Left renal cortex interstitium (tissue), 4 donors: ENCODE measurements around the gene MRPL11. TPM values are rescaled to one million over a fixed set of nuclear protein-coding genes. Genes with fewer than 3 reads are reported as not detected.

ENCODE experiments used
- DNase-seq, 4 donors: peaks; one replicate each; pipeline ENCODE4 v3.0.0-alpha.2; 2013; ENCODE audit warnings: low read depth in 4 of 4, low spot score in 2 of 4, missing footprints in 1 of 4
- polyA plus RNA-seq, 4 donors: library from polyadenylated mRNA; unstranded; fragments of 120-200 nt; gene quantifications; one replicate each; pipeline ENCODE4 v1.2.1, GENCODE V29; 2013; ENCODE audit not compliant: insufficient read length in 4 of 4

The MRPL11 gene
- polyA plus RNA-seq = 10 to 100 TPM; 67.7 to 87.7 (median 78.9) TPM

DNA sequence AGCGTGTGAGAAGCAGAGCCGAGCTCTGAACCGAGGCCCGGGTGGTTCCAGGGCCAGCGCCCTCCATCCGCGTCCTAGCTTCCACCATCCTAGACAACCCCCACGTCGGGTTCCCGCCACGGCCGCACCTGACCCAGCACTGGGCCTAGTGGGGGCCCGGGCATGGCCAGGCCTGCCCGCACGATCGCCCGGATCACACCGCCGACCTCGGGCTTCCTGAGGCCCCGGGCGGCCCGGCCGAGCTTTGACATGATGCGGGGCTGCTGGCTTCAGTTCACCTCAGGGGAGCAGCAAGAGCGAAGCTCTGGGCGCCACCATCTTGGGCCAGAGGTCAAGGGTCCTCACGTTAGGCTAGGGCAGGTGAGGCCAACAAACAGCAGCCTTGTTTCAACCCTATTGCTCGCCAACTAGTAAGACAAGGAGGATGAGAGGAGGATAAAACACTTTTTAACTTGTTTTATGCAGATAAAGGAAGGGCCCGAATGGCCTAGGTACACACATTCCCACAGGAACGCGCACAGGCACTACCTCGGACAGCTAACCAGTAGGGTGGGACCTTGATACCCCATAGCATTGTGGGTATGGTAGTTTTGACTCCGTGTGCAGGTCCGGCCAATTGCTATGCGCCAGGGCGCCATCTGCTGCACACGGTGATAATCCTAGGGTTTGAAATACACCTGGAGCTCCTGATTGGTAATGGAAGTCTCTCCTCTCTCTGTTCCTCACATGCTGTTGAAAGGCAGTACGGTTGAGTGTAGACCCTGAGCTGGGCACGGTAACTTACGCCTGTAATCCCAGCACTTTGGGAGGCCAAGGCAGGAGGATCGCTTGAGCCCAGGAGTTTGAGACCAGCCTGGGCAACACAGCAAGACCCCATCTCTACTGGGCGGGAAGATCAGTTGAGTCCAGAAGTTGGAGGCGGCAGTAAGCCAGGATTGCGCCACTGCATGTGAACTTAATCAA, at the start of gene MRPL11:
Gene MRPL11 (minus strand): TSS at position 345 of the 963 bp plus-strand sequence. CDS start 94 bp downstream, at position 251.
- peak; percentile 85 to 97 (median 92) for DNase-seq

DNA sequence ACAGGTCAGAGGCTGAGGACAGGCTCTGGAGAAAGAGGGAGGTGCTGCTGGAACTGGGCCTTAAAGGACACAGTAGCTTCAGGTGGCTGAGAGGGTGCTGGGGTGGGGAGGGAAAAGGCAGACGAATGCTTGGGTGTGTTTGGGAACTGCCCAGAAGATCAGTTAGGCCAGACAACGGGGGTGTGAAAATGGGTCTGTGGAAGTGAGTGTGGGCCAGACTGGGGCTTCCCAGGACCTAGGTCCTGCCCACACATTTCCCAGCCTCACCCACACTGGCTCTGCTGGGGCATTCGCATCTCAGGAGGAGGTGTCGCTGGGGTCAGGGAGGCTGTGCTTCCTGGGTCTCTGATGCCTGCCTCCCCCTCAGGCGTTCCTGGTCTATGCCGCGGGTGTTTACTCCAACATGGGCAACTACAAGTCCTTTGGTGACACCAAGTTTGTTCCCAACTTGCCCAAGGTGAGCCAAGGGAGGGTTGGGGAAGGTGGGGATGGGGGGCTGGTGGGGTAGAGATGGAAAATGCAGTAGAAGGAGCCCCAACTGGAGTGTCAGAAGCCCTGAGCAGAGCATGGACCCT, 46.2 kb upstream of the MRPL11 start:
- DNase-seq = no peak

DNA sequence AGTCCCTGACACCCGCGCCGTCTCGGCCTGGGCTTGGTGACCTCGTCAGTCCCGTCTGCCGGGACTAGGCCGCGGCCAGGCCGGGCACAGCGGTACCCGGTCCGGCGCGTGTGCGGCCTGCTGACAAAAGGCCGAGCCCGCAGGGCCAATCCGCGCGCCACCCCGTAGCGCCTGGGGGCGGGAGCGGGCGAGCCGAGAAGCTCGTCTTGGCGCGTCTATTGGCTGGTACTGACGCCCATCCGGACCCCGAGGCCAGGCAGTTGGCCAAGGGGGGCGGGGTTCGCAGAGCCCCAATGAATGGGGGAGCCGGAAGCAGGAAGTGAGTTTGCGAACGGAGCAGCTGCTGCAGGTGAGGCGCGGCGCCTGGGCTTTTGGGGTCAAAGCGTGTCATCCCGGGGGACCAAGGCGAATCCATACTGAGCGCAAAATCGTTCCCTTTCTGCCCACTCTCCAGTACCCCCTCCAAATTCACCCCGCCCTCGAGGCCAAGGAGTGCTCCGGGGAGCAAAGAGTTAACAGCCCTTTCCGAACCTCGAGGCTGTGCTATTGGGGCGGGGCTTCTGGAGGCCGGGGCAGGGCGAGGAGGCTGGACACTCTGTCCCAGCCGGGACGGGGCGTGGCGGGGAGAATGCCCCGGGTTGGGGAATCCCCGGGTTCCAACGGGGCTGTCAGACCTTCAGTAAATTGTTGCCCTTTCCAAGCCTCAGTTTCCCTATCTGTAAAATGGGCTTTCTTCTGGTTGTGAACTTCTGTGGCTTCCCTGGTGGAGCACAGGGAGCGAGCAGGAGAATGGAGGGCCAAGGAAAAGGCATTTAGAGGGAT, 41.7 kb upstream of the MRPL11 start, which contains the start of gene DPP3:
Gene DPP3 (plus strand): TSS at position 318 of the 822 bp plus-strand sequence. CDS start 1,767 bp downstream, outside the sequence.
- DNase-seq = peak; percentile 79 to 91 (median 86)

DNA sequence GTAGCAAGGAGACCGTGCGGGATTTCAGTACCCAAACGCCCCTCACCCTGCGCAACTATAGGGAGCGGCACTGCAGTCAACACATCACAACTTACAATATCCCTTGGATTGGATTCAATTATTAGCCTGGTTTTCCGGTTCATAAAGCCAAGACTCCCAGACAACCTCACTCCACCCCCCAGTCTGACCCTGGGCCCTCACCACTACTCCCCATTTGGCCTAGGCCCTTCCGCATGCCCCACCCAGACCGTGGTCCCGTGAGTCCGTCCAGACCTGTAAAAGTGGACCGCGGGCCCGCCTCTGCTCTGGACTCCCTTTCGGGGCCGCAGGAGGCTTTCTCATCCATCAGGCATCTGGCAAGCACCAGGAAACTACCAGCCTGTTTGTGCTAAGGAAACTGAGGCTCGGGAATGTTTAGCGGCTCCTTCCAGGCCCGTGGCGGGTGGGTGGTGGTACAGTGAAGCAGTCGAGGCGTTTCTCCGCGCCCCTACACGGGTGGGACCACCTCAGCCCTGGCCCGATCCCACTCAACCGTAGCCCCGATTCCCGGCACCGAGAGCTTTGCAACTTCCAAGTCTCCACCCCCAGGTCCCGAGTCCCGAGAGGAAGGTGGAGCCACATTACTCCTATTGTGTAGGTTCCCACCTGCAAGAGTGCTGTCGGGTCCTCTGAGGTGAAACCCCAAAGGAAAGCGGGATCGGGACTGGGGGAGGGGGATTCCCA, 40.9 kb upstream of the MRPL11 start:
- DNase-seq = peak in 1 of 4 donors; percentile 47

DNA sequence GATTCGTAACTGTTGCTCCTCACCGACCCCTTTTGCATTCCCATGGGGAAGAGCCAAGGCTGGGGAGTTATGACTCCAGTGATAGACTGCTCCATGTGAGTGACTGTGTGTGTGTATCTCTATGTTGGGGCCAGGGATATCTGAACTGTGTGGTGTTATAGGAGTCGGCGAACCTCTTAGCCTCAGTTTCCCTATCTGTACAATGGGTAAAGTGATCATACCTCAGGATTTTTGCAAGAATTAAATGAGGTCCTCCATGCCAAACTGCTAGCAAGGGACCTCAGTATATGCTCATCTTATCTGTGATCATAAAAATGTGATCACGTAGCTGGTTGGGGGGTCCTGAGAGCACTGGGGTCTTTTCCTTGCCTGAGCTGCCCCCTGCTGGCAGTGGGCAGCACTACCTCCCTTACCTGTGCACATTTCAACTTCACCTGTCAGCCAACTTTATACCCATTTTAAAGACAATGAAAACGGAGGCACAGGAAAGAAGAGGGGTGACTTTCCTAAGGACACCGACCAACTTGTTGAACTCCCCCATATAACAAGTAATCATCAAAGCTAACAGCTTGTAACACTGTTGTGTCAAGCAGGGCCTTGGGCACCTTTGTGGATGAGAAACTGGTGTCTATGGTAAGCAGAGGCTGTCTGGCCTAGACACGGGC, 40.2 kb upstream of the MRPL11 start:
- DNase-seq = peak in 1 of 4 donors; percentile 10

DNA sequence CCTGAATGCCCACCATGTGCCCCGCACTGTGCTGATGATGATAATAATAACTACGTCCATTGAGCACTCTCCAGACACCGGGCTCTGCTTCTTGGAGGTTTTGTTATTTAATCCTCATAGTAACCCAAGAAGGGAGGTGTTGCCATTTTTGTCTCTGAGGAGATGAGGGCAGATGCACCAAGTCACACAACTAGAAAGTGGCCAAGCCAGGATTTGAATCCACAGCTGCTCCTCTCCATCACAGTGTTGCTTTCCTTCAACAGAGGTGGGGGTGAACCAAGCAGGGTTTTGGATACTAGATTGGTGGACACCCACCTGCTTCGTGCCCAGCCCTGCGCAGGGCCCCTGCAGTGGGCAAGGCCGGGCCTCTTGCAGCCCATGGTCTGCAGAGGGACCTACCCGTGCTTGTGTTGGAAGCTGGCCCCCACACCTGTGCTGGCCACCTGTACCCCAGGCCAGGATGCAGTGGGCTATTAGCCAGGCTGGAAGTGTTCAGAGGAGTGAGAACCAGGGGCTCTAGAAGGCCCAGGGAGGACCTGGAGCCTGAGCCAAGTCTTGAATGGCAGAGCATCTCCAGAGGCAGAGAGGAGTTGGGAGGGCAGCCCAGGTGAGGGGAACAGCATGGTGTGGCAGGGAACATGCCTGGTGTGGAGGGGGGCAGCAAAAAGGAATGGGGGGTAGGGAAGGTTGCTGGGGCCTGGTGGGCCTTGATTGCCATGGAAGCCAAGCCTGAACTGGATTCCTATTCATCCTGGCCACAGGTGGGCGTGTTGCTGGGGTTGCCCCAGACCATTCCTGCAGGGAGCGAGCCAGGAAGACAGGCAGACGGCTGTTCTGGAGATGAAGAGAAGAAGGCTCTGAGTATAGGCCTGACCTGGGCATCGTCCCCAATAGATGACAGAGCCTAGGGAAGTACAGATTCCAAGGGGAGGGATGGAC, 38.9 kb upstream of the MRPL11 start:
- DNase-seq = no peak

DNA sequence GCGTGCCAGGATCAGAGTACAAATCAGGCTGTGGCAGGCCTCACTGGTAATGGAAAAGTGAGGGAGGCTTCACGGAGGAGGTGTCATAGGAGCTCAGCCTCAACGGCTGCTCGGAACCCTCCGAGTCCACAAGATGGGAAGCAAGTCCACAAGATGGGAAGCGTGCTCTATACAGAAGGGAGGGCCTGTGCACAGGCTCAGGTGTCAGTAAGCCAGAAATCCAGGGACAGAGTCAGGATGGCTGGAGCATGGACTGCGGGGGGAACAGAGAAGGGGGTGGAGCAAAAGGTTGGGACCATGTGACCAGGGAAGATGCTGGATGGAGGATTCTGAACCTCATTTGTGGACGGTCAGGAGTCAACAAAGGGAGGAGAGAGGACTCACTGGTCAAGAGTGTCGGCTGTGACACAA, 38.2 kb upstream of the MRPL11 start:
- no peak for DNase-seq

DNA sequence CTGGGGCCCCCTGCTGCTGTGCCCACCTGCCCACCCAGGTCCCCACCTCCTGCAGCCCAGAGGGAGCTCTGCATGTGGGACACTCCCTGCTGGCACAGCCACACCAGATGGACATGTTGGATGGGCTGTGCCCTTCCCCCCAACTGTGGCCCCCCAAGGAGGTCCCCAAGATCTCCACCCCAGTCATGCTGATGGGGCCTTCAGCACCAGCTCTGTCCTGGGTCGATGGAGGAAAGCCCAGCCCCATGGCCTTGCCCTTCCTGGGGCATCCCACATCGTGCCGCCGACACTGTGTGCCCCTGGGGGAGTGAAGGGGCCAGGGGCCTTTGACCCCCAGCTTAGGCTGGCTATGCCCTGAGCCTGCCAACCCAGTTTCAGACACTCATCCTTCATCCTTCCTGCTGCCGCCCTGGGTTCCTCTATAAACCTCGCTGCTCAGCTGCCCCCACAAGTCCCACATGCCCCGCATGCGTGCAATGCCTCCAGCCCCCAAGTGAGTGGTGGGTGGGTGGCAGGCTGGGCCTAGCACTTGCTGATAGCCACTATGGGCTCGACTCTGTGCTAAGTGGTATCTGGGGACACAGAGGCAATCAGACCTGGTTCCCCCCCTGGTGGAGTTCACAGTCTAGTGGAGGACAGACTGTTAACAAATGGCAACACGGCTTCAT, 37.7 kb upstream of the MRPL11 start:
- no peak for DNase-seq

DNA sequence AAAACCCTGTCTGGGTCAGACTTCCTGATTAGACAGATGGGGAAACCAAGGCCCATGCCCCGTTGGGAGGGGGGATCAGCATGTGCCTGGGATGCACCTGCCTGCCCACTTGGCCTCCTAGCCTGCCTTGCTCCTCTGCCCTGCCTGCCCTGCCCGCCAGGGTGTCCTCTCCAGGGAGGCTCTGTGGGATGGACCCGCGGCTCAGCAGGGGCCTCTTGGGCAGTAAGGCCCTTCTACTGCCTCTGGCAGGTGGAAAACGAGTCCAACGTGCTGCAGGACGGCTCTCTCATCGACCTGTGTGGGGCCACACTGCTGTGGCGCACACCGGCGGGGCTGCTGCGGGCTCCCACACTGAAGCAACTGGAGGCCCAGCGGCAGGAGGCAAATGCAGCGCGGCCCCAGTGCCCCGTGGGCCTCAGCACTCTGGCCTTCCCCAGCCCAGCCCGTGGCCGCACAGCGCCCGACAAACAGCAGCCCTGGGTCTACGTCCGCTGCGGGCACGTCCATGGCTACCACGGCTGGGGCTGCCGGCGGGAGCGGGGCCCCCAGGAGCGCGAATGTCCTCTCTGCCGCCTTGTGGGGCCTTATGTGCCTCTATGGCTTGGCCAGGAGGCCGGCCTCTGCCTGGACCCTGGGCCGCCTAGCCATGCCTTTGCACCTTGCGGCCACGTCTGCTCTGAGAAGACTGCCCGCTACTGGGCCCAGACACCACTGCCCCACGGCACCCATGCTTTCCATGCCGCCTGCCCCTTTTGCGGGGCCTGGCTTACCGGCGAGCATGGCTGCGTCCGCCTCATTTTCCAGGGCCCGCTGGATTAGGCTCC, 36.9 kb upstream of the MRPL11 start:
- DNase-seq = no peak

DNA sequence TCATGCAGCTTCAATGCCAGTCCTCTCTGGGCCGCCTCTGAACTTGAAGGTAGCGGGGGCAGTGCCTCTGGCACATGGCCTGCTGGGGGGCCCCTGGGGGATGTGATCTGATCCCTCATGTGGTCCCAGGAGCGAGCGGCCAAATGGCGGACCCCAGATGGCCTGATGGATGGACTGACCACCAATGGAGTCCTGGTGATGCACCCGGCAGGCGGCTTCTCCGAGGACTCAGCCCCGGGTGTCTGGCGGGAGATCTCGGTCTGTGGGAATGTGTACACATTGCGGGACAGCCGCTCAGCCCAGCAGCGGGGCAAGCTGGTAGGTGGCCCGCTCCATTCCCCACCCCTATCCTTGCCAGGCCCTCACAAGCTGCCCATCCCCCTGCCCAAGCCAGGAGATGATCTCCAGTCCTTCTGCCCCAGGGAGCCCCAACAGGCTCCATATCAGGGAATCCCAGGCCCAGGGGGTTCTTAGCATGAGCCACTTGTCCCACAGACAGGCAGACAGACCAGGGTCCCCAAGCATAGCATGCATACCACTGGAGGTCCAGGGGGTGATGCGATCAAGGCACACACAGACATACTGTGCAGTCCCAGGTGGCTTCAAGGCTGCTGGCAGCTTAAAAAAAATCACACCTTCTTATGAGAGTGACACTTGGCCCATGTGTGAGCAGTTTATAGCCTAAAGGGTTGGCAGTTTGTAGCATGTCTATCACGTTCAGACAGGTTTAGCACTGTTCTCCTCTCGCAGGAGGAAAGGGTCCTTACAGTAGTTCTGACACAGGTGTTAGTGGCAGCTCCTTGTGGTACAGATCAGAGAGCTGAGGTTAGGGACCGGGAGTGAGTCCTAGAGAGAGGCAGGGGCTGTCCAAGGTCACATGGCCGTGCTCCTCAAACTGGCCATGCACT, 35.2 kb upstream of the MRPL11 start:
- no peak for DNase-seq

DNA sequence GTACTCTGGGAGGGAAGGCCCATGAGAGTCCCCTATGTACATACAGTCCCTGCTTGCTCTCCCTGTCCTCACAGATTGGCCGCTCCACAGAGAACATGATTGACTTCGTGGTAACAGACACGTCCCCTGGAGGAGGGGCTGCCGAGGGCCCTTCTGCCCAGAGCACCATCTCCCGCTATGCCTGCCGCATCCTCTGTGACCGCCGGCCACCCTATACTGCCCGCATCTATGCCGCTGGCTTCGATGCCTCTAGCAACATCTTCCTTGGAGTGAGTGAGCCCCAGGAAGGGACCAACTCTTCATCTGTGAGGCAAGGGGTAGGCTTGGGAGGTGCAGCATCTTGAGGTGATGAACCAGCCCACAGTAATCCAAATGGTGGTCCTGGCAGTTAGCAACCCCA, 34.5 kb upstream of the MRPL11 start:
- DNase-seq = no peak

DNA sequence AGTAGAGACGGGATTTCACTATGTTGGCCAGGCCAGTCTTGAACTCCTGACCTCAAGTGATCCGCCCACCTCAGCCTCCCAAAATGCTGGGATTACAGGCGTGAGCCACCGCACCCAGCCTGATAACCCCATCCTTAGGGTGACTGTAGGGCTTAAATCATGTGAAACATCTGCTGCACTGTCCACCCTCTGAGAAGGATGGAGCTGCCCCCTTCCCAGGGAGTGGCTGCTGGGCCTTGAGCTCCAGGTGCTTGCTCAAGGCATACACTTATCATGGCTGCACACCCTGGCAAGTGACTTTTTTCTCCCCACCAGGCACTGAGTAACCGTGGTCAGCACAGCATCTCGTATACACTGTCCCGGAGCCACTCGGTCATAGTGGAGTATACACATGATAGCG, 33.4 kb upstream of the MRPL11 start:
- no peak for DNase-seq

DNA sequence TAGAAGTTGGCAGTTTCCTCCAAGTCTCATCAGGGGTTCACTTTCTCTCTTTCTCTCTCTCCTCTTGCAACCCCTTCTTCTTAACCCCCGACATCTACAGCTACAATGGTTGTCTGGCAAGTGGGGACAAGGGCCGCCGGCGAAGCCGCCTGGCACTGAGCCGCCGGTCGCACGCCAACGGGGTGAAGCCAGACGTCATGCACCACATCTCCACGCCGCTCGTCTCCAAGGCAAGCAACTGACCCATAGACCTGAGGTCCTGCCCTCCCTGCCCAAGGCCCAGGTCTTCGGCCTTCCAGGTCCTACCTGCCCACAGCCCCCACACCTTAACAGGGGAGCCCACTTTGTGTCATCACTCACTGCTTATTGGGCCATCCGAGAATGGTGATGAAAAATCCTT, 32.5 kb upstream of the MRPL11 start:
- no peak for DNase-seq

DNA sequence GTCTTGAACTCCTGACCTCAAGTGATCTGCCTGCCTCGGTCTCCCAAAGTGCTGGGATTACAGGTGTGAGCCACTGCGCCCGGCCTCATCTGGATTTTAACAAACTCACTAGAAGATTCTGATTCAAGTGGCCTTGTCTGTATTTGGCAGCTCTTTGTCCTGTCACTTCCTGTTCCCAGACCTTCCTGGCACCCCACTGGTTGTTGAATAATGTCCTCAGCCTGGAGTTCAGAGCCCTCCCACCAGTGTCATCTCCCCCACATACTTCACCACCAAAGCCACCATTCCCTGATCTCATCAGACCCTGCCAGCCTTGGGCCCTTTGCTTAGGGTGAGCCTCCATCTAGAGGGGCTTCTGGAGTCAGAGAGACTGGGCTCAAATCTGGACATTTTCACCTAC, 31.4 kb upstream of the MRPL11 start:
- no peak for DNase-seq

DNA sequence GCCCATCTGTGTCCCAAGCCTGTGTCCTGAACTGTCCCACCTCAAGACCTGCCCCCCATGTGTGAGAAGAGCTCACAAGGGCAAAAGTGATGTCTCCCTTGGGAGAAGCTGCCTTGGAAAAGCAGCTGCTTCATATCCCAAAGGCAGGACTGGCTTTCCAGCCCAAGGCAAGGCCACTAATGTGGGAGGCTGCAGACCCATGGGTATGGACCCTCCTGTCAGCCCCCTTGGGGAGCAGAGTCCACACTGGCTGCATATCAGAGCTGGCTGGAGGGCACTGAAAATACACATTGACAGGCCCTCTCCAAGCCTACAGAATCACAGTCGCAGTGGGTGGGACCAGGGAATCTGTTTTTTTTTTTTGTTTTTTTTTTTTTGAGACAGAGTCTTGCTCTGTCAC, 30.8 kb upstream of the MRPL11 start:
- no peak for DNase-seq

DNA sequence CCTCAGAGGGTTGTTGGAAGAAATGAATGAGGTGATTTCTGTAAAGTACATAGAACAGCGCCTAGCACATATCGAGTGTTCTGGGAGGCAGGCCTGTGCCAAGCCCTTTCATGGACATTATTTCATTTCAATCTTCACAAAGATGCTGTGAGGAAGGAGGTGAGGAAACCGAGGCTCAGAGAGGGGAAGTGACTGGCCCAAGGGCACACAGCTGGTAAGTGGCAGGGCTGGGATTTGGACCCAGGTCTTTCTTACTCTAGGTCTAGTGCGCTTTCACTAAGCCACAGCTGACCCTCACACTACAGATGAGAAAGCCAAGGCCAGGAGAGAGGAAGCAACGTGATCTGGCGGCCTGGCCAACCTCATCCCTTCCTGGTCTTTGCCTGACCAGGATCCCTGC, 30.0 kb upstream of the MRPL11 start:
- no peak for DNase-seq
